ENCODE results near the gene NFIB.

Gene NFIB

GRCh38 chr9:14318934-14319580 is 5.1 kb upstream of the NFIB start:
- no peak for DNase-seq

- no peak for DNase-seq
Observed at GRCh38 chr9:14318361-14318760, 4.4 kb upstream of the NFIB start.

GRCh38 chr9:14317667-14318320 is 3.9 kb upstream of the NFIB start:
- DNase-seq = no peak

- no peak for DNase-seq
Observed at GRCh38 chr9:14316602-14317300, 2.8 kb upstream of the NFIB start.

- DNase-seq = no peak
Observed at GRCh38 chr9:14315875-14316601, 2.1 kb upstream of the NFIB start.

GRCh38 chr9:14314929-14315874 is 1.3 kb upstream of the NFIB start:
- DNase-seq = no peak

GRCh38 chr9:14314424-14314928 is 535 bp upstream of the NFIB start:
- DNase-seq = no peak

- DNase-seq = no peak
Observed at GRCh38 chr9:14313378-14313940, 482 bp downstream of the NFIB start.

- no peak for DNase-seq
Observed at GRCh38 chr9:14312719-14313377, 1.1 kb downstream of the NFIB start.

- no peak for DNase-seq
Observed at GRCh38 chr9:14311956-14312685, 1.8 kb downstream of the NFIB start.

- DNase-seq = no peak
Observed at GRCh38 chr9:14311171-14311949, 2.6 kb downstream of the NFIB start.

- DNase-seq = no peak
Observed at GRCh38 chr9:14310311-14310710, 3.6 kb downstream of the NFIB start.

- DNase-seq = no peak
Observed at GRCh38 chr9:14309403-14309802, 4.5 kb downstream of the NFIB start.

- DNase-seq = no peak
Observed at GRCh38 chr9:14308853-14309145, 5.1 kb downstream of the NFIB start.

GRCh38 chr9:14307989-14308852 is 5.7 kb downstream of the NFIB start:
- no peak for DNase-seq

- no peak for DNase-seq
Observed at GRCh38 chr9:14306672-14307660, 7.0 kb downstream of the NFIB start.

- DNase-seq = no peak
Observed at GRCh38 chr9:14306188-14306587, 7.8 kb downstream of the NFIB start.

GRCh38 chr9:14304259-14304658 is 9.7 kb downstream of the NFIB start:
- no peak for DNase-seq

Measured in T-helper 9 cell (primary cell).